B cell (primary cell): ENCODE measurements around the gene CANT1. TPM values are rescaled to one million over a fixed set of nuclear protein-coding genes. Genes with fewer than 3 reads are reported as not detected.

Source experiments
- ATAC-seq: fragments of 200-7000 bp; cut with Tn5 transposase; one replicate; pipeline ENCODE4 v1.10.0; 2021; ENCODE audit warnings: low read depth, mild to moderate bottlenecking, moderate number of reproducible peaks, moderate library complexity
- CTCF ChIA-PET: fragments of 350-600 bp; sonication (Branson Sonifier 250); formaldehyde crosslinking; loops from one replicate; lab custom pipeline; 2021; ENCODE audit warnings: antibody characterized with exemption, inconsistent platforms; lab: Charles Lee
- POLR2A ChIA-PET: fragments of 350-600 bp; sonication (Branson Sonifier 250); formaldehyde crosslinking; loops from one replicate; lab custom pipeline; 2021; ENCODE audit warnings: antibody characterized with exemption; lab: Charles Lee
- DNase-seq: peaks from one replicate; pipeline ENCODE4 v3.0.0; 2013
- H2AFZ ChIP-seq: 2 replicates; pipeline ENCODE4 v1.6.1; 2012; ENCODE audit warnings: mild to moderate bottlenecking, low read depth, low read length; ENCODE audit not compliant: insufficient read depth, poor library complexity, severe bottlenecking
- H3K27ac ChIP-seq, 2 donors: 1 replicate in 1 of 2; 2 replicates in 1 of 2; pipeline ENCODE4 v1.5.1; 2012 to 2013; ENCODE audit warnings: low read length in 2 of 2, mild to moderate bottlenecking in 2 of 2, moderate library complexity in 1 of 2
- H3K27me3 ChIP-seq, 4 experiments: fragments of 200-600 bp in 1 of 4; sonication (generic) in 1 of 4; replicated peaks in 1 of 4; 1 replicate in 2 of 4; 2 replicates in 2 of 4; pipeline versions ENCODE4 v1.6.1 to v1.7.0; 2013 to 2016; ENCODE audit warnings: low read length in 3 of 4, mild to moderate bottlenecking in 2 of 4, mixed read lengths in 1 of 4, moderate library complexity in 1 of 4; ENCODE audit not compliant: insufficient read depth in 4 of 4, control insufficient read depth in 3 of 4; ENCODE audit errors: control extremely low read depth in 1 of 4
- H3K36me3 ChIP-seq, 2 experiments: replicated peaks in 1 of 2; 1 replicate in 1 of 2; 2 replicates in 1 of 2; pipeline versions ENCODE4 v1.6.1 to v1.7.1; 2013; ENCODE audit warnings: low read length in 1 of 2; ENCODE audit not compliant: insufficient read depth in 2 of 2, control insufficient read depth in 1 of 2; ENCODE audit errors: control extremely low read depth in 1 of 2, extremely low read depth in 1 of 2
- H3K4me1 ChIP-seq, 2 donors: fragments of 200-600 bp in 1 of 2; sonication (generic) in 1 of 2; 1 replicate in 1 of 2; 2 replicates in 1 of 2; pipeline versions ENCODE4 v1.5.1 to v1.6.1; 2013 to 2017; ENCODE audit warnings: low read length in 2 of 2; ENCODE audit not compliant: control insufficient read depth in 2 of 2, insufficient read depth in 2 of 2
- H3K4me2 ChIP-seq: replicated peaks from 2 replicates; pipeline ENCODE3; 2012; ENCODE audit warnings: mild to moderate bottlenecking, low read depth, low read length; ENCODE audit not compliant: poor library complexity, severe bottlenecking
- H3K4me3 ChIP-seq, 5 experiments: fragments of 200-600 bp in 1 of 5; sonication (generic) in 1 of 5; 1 replicate in 3 of 5; 2 replicates in 2 of 5; pipeline versions ENCODE4 v1.5.1 to v1.7.0; 2011 to 2016; ENCODE audit warnings: low read length in 4 of 5, mild to moderate bottlenecking in 4 of 5, low read depth in 2 of 5, control low read depth in 1 of 5, moderate library complexity in 1 of 5; ENCODE audit not compliant: insufficient read depth in 1 of 5; ENCODE audit errors: control extremely low read depth in 1 of 5, extremely low read depth in 1 of 5
- H3K79me2 ChIP-seq: fragments of 200-600 bp; sonication (generic); one replicate; pipeline ENCODE4 v1.6.0; 2016; ENCODE audit warnings: low read length; ENCODE audit not compliant: control insufficient read depth, insufficient read depth
- H3K9ac ChIP-seq: fragments of 200-600 bp; sonication (generic); 2 replicates; pipeline ENCODE4 v1.6.1; 2017; ENCODE audit warnings: mild to moderate bottlenecking, low read length, moderate library complexity
- H3K9me3 ChIP-seq, 3 donors: one replicate each; pipeline versions ENCODE4 v1.6.1 to v1.7.1; 2013; ENCODE audit warnings: low read length in 2 of 3; ENCODE audit not compliant: control insufficient read depth in 2 of 3, insufficient read depth in 1 of 3; ENCODE audit errors: control extremely low read depth in 1 of 3
- H4K20me1 ChIP-seq: 2 replicates; pipeline ENCODE4 v1.6.0; 2012; ENCODE audit warnings: mild to moderate bottlenecking, low read length; ENCODE audit not compliant: insufficient read depth, control insufficient read depth, poor library complexity, severe bottlenecking
- H3K27ac Mint-ChIP-seq: one replicate; pipeline ENCODE4 v1.8.0; 2021; ENCODE audit warnings: mixed read lengths
- H3K27me3 Mint-ChIP-seq: one replicate; pipeline ENCODE4 v1.8.0; 2021; ENCODE audit warnings: mixed read lengths
- H3K4me1 Mint-ChIP-seq: one replicate; pipeline ENCODE4 v1.8.0; 2021; ENCODE audit warnings: mixed read lengths
- H3K4me3 Mint-ChIP-seq: one replicate; pipeline ENCODE4 v1.8.0; 2021; ENCODE audit warnings: mixed read lengths
- H3K9me3 Mint-ChIP-seq: one replicate; pipeline ENCODE4 v1.8.0; 2022; ENCODE audit warnings: mixed read lengths; ENCODE audit not compliant: insufficient read depth
- EZH2 ChIP-seq: IDR thresholded peaks from 2 replicates; pipeline ENCODE4 v1.6.1; 2012; ENCODE audit warnings: borderline replicate concordance, low read depth, mild to moderate bottlenecking, moderate library complexity, low read length; ENCODE audit not compliant: insufficient read depth, poor library complexity, severe bottlenecking
- WGBS: methylation state at CpG from one replicate; pipeline ENCODE4 v1.1.5; 2013; ENCODE audit warnings: missing lambda C conversion rate; ENCODE audit not compliant: insufficient coverage; 5-methylcytosine and 5-hydroxymethylcytosine counted together
- intact Hi-C: fragments of 100-400 bp; cut with micrococcal nuclease; formaldehyde crosslinking; loops from one replicate; pipeline ENCODE4 v1.10.0; 2022
- polyA plus RNA-seq: library from polyadenylated mRNA; depleted of rRNA; stranded (reverse); fragments of >200 nt; gene quantifications from 2 replicates; pipeline ENCODE4 v1.2.3, GENCODE V29; 2012
- total RNA-seq, 2 donors: library from RNA; stranded (reverse); fragments of 120-200 nt in 1 of 2; gene quantifications; 1 replicate in 1 of 2; 2 replicates in 1 of 2; pipeline versions ENCODE4 v1.2.3 to v1.2.4, GENCODE V29; 2013 to 2022
- TF ChIP-seq, protein P1 (sequence below): fragments of 200-600 bp; IDR thresholded peaks from one replicate; pipeline ENCODE4 v1.8.0; 2022; ENCODE audit warnings: antibody characterized with exemption, mild to moderate bottlenecking

Gene CANT1
- total and polyA plus RNA-seq, 2 donors (not counting 1 experiment from before 2014, with no cell fraction given): 17.3 to 44.2 TPM

DNA sequence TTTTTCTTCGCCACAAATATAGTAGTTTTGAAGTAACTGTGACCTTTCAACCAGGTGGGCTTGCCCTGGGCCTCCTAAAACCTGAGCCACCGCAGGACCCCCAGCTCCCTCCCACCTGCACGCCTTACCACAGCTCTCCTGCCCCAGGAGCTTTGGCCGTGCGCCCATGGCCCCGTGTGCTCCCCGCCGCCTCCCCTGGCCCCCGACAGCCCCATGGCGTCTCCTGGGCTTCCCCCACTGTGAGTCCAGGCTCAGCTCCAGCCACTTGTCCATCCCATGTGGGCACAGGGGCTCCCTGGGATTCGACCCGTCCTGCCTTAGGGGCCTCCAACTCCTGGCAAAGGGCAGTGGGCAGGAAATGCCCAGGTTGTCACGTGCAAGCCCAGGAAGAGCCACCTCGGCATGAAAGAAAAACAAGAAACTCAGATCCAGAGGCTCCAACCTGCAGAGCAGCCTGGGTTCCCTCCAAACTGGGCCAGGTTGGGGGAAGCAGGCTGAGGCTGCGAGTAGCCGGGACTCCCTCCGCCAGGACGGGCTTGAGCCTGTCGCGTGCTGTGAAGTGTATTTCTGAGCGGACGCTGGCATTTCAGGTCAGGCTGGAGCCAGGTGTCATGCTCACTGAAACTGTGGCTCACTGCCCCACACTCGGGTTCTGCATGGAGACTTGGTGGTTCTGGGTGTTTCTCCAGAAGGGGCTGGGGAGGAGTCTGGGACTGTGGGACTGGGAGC, 35.6 kb downstream of the CANT1 start:
- intact Hi-C loops: no loop called here
- Histone ChIP-seq H3K4me1 (peaks cover 11 to 28% of the 10 kb centered on the region in 2 donors), H3K4me3 (no peak overlapping the region), H4K20me1 (no peaks in the 10 kb centered on the region), H3K79me2 (no peaks in the 10 kb centered on the region), H3K27me3 (no peaks in the 10 kb centered on the region), H3K9ac (no peak overlapping the region), H3K4me2 (no peak overlapping the region), H3K36me3 (no peaks in the 10 kb centered on the region), H3K27ac (no peak overlapping the region), H2AFZ (no peak overlapping the region), H3K9me3 (no peaks in the 10 kb centered on the region)
- H3K4me3 Mint-ChIP-seq: no peak overlapping the region
- ChIA-PET CTCF (interaction anchor here (0.8 to 7.1 kb wide), 2 partner anchors 102 to 108 kb away, joined by 3 to 119 read pairs; no protein-coding TSS in a partner anchor), POLR2A (no interaction called here)
- ATAC-seq (no peak), DNase-seq (no peak)
- peaks cover 14% of the 10 kb centered on the region for H3K4me1 Mint-ChIP-seq
- TF ChIP-seq, protein P1, sequence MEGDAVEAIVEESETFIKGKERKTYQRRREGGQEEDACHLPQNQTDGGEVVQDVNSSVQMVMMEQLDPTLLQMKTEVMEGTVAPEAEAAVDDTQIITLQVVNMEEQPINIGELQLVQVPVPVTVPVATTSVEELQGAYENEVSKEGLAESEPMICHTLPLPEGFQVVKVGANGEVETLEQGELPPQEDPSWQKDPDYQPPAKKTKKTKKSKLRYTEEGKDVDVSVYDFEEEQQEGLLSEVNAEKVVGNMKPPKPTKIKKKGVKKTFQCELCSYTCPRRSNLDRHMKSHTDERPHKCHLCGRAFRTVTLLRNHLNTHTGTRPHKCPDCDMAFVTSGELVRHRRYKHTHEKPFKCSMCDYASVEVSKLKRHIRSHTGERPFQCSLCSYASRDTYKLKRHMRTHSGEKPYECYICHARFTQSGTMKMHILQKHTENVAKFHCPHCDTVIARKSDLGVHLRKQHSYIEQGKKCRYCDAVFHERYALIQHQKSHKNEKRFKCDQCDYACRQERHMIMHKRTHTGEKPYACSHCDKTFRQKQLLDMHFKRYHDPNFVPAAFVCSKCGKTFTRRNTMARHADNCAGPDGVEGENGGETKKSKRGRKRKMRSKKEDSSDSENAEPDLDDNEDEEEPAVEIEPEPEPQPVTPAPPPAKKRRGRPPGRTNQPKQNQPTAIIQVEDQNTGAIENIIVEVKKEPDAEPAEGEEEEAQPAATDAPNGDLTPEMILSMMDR: no peak
- no peaks in the 10 kb centered on the region for H3K9me3 Mint-ChIP-seq
- no peak overlapping the region for H3K27ac Mint-ChIP-seq
- H3K27me3 Mint-ChIP-seq: peaks cover 3% of the 10 kb centered on the region
- whole genome bisulfite sequencing: 89% methylated on average over 23 of the region's 23 CpGs

DNA sequence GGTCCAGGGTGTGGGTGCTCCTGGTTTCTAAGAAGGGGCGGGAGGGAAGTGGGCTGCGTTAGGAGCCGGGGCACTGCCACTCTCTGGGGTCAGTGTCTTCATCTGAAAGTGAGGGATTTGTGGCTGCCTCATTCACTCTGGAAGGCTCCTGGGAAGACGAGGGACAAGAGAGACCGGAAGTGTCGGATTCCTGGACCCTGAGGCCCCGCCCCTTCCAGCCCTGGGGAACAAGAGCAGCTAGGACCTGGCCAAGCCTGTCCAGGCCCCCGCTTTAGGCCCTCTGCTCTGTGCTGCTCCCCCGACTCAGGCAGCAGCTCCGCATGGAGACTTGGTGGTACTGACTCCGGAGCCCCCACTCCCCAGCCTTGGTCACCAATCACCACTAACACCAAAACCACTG, 36.4 kb downstream of the CANT1 start:
- Mint-ChIP-seq H3K27ac (no peak overlapping the region), H3K4me1 (peaks cover 14% of the 10 kb centered on the region), H3K27me3 (peaks cover 3% of the 10 kb centered on the region), H3K9me3 (no peaks in the 10 kb centered on the region), H3K4me3 (no peak overlapping the region)
- ChIA-PET POLR2A (no interaction called here), CTCF (interaction anchor here (0.8 to 7.1 kb wide), 2 partner anchors 102 to 107 kb away, joined by 3 to 119 read pairs; no protein-coding TSS in a partner anchor)
- no peak for ATAC-seq
- Histone ChIP-seq H3K4me3 (no peak overlapping the region), H2AFZ (no peak overlapping the region), H3K4me2 (no peak overlapping the region), H3K4me1 (peaks cover 11 to 28% of the 10 kb centered on the region in 2 donors), H3K27me3 (no peaks in the 10 kb centered on the region), H3K27ac (no peak overlapping the region), H3K9me3 (no peaks in the 10 kb centered on the region), H4K20me1 (no peaks in the 10 kb centered on the region), H3K79me2 (no peaks in the 10 kb centered on the region), H3K36me3 (no peaks in the 10 kb centered on the region), H3K9ac (no peak overlapping the region)
- 93% methylated on average over 11 of the region's 11 CpGs for WGBS
- intact Hi-C loops: no loop called here
- no peak for DNase-seq
- no peak for TF ChIP-seq EZH2
